ENCODE measurements around the gene PDCD4. TPM values are rescaled to one million over a fixed set of nuclear protein-coding genes. Genes with fewer than 3 reads are reported as not detected.

The PDCD4 gene
- total RNA-seq: 52.3 TPM

GRCh38 chr10:110871298-110872084, at the start of gene PDCD4:
PDCD4 (plus strand) TSS chr10:110871928; CDS start chr10:110876028, 4,100 bp downstream.

GRCh38 chr10:110918643-110919348, 47.1 kb downstream of the PDCD4 start, which contains the start of gene BBIP1:
BBIP1 (minus strand) TSS chr10:110919180; CDS start chr10:110918157, 1,023 bp downstream.

GRCh38 chr10:110919349-110919931, 47.7 kb downstream of the PDCD4 start, which contains the start of gene SHOC2:
SHOC2 (plus strand) TSS chr10:110919604; CDS start chr10:110964359, 44,755 bp downstream.

Other genes with a start within 250 kb of the PDCD4 start
- gene RBM20, start 227.6 kb upstream of the PDCD4 start, total RNA-seq: 2.5 TPM
- gene BBIP1, start 47.3 kb downstream of the PDCD4 start, total RNA-seq: 77.6 TPM
- gene SHOC2, start 47.7 kb downstream of the PDCD4 start, total RNA-seq: 115 TPM
- gene ADRA2A, start 205.1 kb downstream of the PDCD4 start, total RNA-seq: 34.7 TPM